K562 (cell line): ENCODE results near the gene RPL22. TPM values are rescaled to one million over a fixed set of nuclear protein-coding genes. Genes with fewer than 3 reads are reported as not detected.
A peak's percentile ranks its signal among the peaks of the same experiment; 100 is the strongest.

Source experiments
- ATAC-seq: fragments of 200-7000 bp; cut with Tn5 transposase; 3 replicates; pipeline ENCODE4 v1.9.1; 2020; ENCODE audit warnings: moderate library complexity
- BruUV-seq: library from RNA; stranded (reverse); fragments of 400-500 nt; replicated peaks from 2 replicates; lab custom pipeline; 2021; lab: Mats Ljungman, UMichigan
- CTCF ChIA-PET: fragments of 300-600 bp; formaldehyde crosslinking; extraction: SDS; loops from one replicate; lab custom pipeline; 2021; ENCODE audit warnings: low intra/inter-chr PET ratio; lab: Yijun Ruan, JAX
- POLR2A ChIA-PET: fragments of 300-600, 350-650 bp; sonication (Branson Sonifier 250); formaldehyde crosslinking; extraction: SDS; loops from one replicate; lab custom pipeline; 2021; ENCODE audit warnings: antibody characterized with exemption, inconsistent platforms; lab: Yijun Ruan, JAX
- DNase-seq, 4 experiments: peaks; one replicate each; pipeline versions ENCODE4 v3.0.0 to v3.0.0-alpha.2; 2011 to 2018; ENCODE audit warnings: low spot score in 3 of 4, mixed read lengths in 3 of 4; ENCODE audit errors: extremely low read depth in 1 of 4
- FAIRE-seq: peaks from 2 replicates; lab custom pipeline; 2011; peaks lifted over from hg19 to GRCh38; lab: Jason Lieb, UNC
- H2AFZ ChIP-seq: 2 replicates; pipeline ENCODE4 v1.6.0; 2011; ENCODE audit warnings: low read depth, low read length, control low read depth, inconsistent platforms
- H3K27ac ChIP-seq: fragments of 200-600 bp; 3 replicates; pipeline ENCODE4 v1.8.0; 2011; ENCODE audit warnings: low read depth, mild to moderate bottlenecking, control low read depth, inconsistent platforms, low read length, moderate library complexity, mixed read lengths; ENCODE audit errors: extremely low read depth
- H3K27me3 ChIP-seq, 2 experiments: fragments of 300-600 bp in 1 of 2; 2 replicates in 1 of 2; 3 replicates in 1 of 2; pipeline versions ENCODE4 v1.6.0 to v1.8.0; 2011; ENCODE audit warnings: inconsistent platforms in 2 of 2, low read length in 2 of 2, mild to moderate bottlenecking in 1 of 2, mixed read lengths in 1 of 2, moderate library complexity in 1 of 2; ENCODE audit not compliant: control insufficient read depth in 2 of 2, insufficient read depth in 2 of 2
- H3K36me3 ChIP-seq: fragments of 300-600 bp; 3 replicates; pipeline ENCODE4 v1.8.0; 2011; ENCODE audit warnings: mild to moderate bottlenecking, low read length, inconsistent platforms; ENCODE audit not compliant: control insufficient read depth, insufficient read depth
- H3K4me1 ChIP-seq, 2 experiments: fragments of 200-600 bp in 1 of 2; replicated peaks in 1 of 2; 2 replicates in 1 of 2; 3 replicates in 1 of 2; pipeline versions ENCODE4 v1.5.1 to v1.8.0; 2011; ENCODE audit warnings: inconsistent platforms in 2 of 2, low read length in 2 of 2, mild to moderate bottlenecking in 1 of 2, mixed read lengths in 1 of 2, moderate library complexity in 1 of 2; ENCODE audit not compliant: control insufficient read depth in 2 of 2, insufficient read depth in 2 of 2
- H3K4me2 ChIP-seq: 2 replicates; pipeline ENCODE4 v1.6.1; 2011; ENCODE audit warnings: low read length, control low read depth, inconsistent platforms, mixed read lengths; ENCODE audit not compliant: insufficient read depth
- H3K4me3 ChIP-seq: fragments of 200-600 bp; sonication (generic), shearing (Covaris generic); 2 replicates; pipeline ENCODE4 v1.5.1; 2016; ENCODE audit warnings: control low read depth, inconsistent platforms
- H3K79me2 ChIP-seq: fragments of 200-600 bp; 3 replicates; pipeline ENCODE4 v1.8.0; 2011; ENCODE audit warnings: low read length, inconsistent platforms; ENCODE audit not compliant: control insufficient read depth, insufficient read depth
- H3K9ac ChIP-seq, 2 experiments: 2 replicates each; pipeline versions ENCODE4 v1.6.0 to v1.6.1; 2011; ENCODE audit warnings: low read depth in 2 of 2, low read length in 2 of 2, control low read depth in 1 of 2, inconsistent platforms in 1 of 2, mild to moderate bottlenecking in 1 of 2, mixed read lengths in 1 of 2; ENCODE audit not compliant: insufficient read depth in 1 of 2
- H3K9me1 ChIP-seq: one replicate; pipeline ENCODE4 v1.6.0; 2011; ENCODE audit warnings: inconsistent platforms, mild to moderate bottlenecking, low read length, moderate library complexity; ENCODE audit not compliant: control insufficient read depth, insufficient read depth
- H3K9me3 ChIP-seq: replicated peaks from 2 replicates; pipeline ENCODE4 v1.5.1; 2011; ENCODE audit warnings: low read depth, low read length, inconsistent platforms; ENCODE audit not compliant: control insufficient read depth, insufficient read depth
- H4K20me1 ChIP-seq: replicated peaks from 2 replicates; pipeline ENCODE4 v1.6.1; 2011; ENCODE audit warnings: low read length, inconsistent platforms, mixed read lengths; ENCODE audit not compliant: control insufficient read depth, insufficient read depth
- IFI16 ChIP-seq: fragments of 250-450 bp; sonication (Bioruptor Pico); IDR thresholded peaks from 2 replicates; pipeline ENCODE4 v2.1.2; 2022; ENCODE audit warnings: mild to moderate bottlenecking, inconsistent platforms
- MAX ChIP-seq: sonication (generic); formaldehyde crosslinking; IDR thresholded peaks from 2 replicates; pipeline ENCODE4 v1.9.0; 2022; ENCODE audit warnings: mild to moderate bottlenecking, missing genetic modification reagents
- NONO ChIP-seq, 2 experiments: fragments of 200-400 bp in 1 of 2; fragments of 450-650 bp in 1 of 2; formaldehyde crosslinking in 1 of 2; IDR thresholded peaks; 2 replicates each; pipeline ENCODE4 v1.6.1; 2017; ENCODE audit warnings: low read depth in 2 of 2, mild to moderate bottlenecking in 2 of 2, moderate library complexity in 2 of 2, low read length in 1 of 2
- RBFOX2 ChIP-seq: fragments of 200-400 bp; formaldehyde crosslinking; IDR thresholded peaks from 2 replicates; pipeline ENCODE4 v1.6.1; 2017; ENCODE audit warnings: low read depth, mild to moderate bottlenecking, low read length, moderate library complexity
- WGBS: fragments of 100-300 bp; shearing (Covaris generic); methylation state at CpG from one replicate; pipeline ENCODE4 v1.1.6; 2016; ENCODE audit warnings: low coverage, mixed read lengths; ENCODE audit not compliant: insufficient coverage; ENCODE audit errors: missing lambda C conversion rate; 5-methylcytosine and 5-hydroxymethylcytosine counted together
- in situ Hi-C: fragments of 300-500 bp; cut with MboI; formaldehyde crosslinking; loops from 4 replicates; pipeline ENCODE4 v1.15.0; 2018; ENCODE audit warnings: inconsistent platforms, mixed read lengths
- intact Hi-C: fragments of 100-400 bp; cut with micrococcal nuclease; formaldehyde crosslinking; loops from 2 replicates; pipeline ENCODE4 v1.14.2; 2022
- polyA plus RNA-seq, 8 experiments: library from polyadenylated mRNA; depleted of rRNA in 4 of 8; stranded (reverse) in 5 of 8; unstranded in 3 of 8; fragments of >200 nt; fragmentation: Nextera tagmentation in 2 of 8; fragmentation: Illumina TruSeq in 1 of 8; extraction: Ambion mirVana in 2 of 8; extraction: Trizol in 1 of 8; gene quantifications; 2 replicates each; pipeline versions ENCODE4 v1.2.1 to v1.2.3, GENCODE V29; 2011 to 2014; ENCODE audit warnings: inconsistent platforms in 1 of 8, missing spikeins in 1 of 8
- total RNA-seq, 7 experiments: library from RNA; depleted of rRNA in 6 of 7; stranded (reverse); fragments of >200 nt in 6 of 7; fragmentation: Illumina TruSeq in 2 of 7; extraction: Trizol in 2 of 7; gene quantifications; 2 replicates each; pipeline versions ENCODE4 v1.2.1 to v1.2.3, GENCODE V29; 2011 to 2021; ENCODE audit warnings: low replicate concordance in 1 of 7

RPL22 gene
- total and polyA plus RNA-seq, 9 of the 15 experiments (the other 6 are each of a cell fraction or from before 2014, with no cell fraction given), result 467 to 1,165 (median 607) TPM

- in situ Hi-C loops, result no loop called here
- Histone ChIP-seq H3K36me3 (peaks cover 90% of the 10 kb centered on the region; the same call in 2 of the 3 replicates), H3K4me1 (no peaks in the 10 kb centered on the region), H3K4me2 (no peak overlapping the region), H2AFZ (no peak overlapping the region), H3K4me3 (no peak overlapping the region), H3K9me3 (no peaks in the 10 kb centered on the region), H3K79me2 (no peaks in the 10 kb centered on the region; the same call in 2 of the 3 replicates), H3K27ac (no peak overlapping the region), H3K9ac (no peak overlapping the region), H3K27me3 (no peaks in the 10 kb centered on the region), H3K9me1 (no peaks in the 10 kb centered on the region), H4K20me1 (0 out of 2 replicates have a peak, but pooled peaks cover 7% of the 10 kb centered on the region)
- POLR2A ChIA-PET, result interaction anchor here (0.9 to 1.6 kb wide), 7 partner anchors 8 to 23 kb away, joined by 3 to 5 read pairs (median 4); partner anchors contain the start of gene ICMT
- CTCF ChIA-PET, result no interaction called here
- intact Hi-C loops, result no loop called here
- no TSS peak for BruUV-seq
- DNase-seq, result no peak
- WGBS, result 96% methylated on average over 8 of the region's 8 CpGs
- ATAC-seq, result no peak
- FAIRE-seq, result no peak
- TF ChIP-seq IFI16 (CRISPR knock-in tag) (no peak), MAX (CRISPR knock-in tag) (0 out of 2 replicates have a peak, but pooled peaks have one; percentile 13)
Measured at GRCh38 chr1:6225651-6226050, 26.3 kb upstream of the RPL22 start.

GRCh38 chr1:6224718-6225117, 25.3 kb upstream of the RPL22 start:
- intact Hi-C loops (no loop called here), in situ Hi-C loops (no loop called here)
- no peak for FAIRE-seq
- no peak for TF ChIP-seq NONO (IDR thresholded peaks at IDR 0.05; ENCODE audit: low read depth in 2 of 2, low read length in 1 of 2)
- 0 out of 2 replicates have a peak, but pooled peaks have one; percentile 7 for TF ChIP-seq RBFOX2
- no peak for DNase-seq
- Histone ChIP-seq H3K9ac (no peak overlapping the region), H3K27ac (no peak overlapping the region), H3K4me3 (no peak overlapping the region), H3K4me2 (no peak overlapping the region), H3K4me1 (no peaks in the 10 kb centered on the region), H2AFZ (no peak overlapping the region), H3K36me3 (peaks cover 85% of the 10 kb centered on the region; the same call in 2 of the 3 replicates), H3K9me3 (no peaks in the 10 kb centered on the region), H3K9me1 (no peaks in the 10 kb centered on the region), H3K27me3 (no peaks in the 10 kb centered on the region), H3K79me2 (no peaks in the 10 kb centered on the region; the same call in 2 of the 3 replicates), H4K20me1 (0 out of 2 replicates have a peak, but pooled peaks cover 7% of the 10 kb centered on the region)
- no peak for ATAC-seq
- no TSS peak for BruUV-seq
- 86% methylated on average over 15 of the region's 15 CpGs for WGBS
- CTCF ChIA-PET, result no interaction called here
- POLR2A ChIA-PET, result interaction anchor here (0.7 to 1.6 kb wide), 6 partner anchors 9 to 259 kb away, joined by 3 to 5 read pairs (median 3); no protein-coding TSS in a partner anchor
